Rectal smooth muscle tissue (tissue), 1 donor: ENCODE results near the gene TES.
"Not testable (repeated sequence)": the region's sequence is repeated elsewhere in the genome, so short reads cannot be mapped to it uniquely, and the experiment has no call there.

Experiments used
- H3K27ac ChIP-seq: one replicate; pipeline ENCODE4 v1.7.0; 2013; ENCODE audit warnings: low read depth, low read length, inconsistent platforms
- H3K27me3 ChIP-seq: one replicate; pipeline ENCODE4 v1.7.0; 2013; ENCODE audit warnings: low read length; ENCODE audit not compliant: control insufficient read depth, insufficient read depth
- H3K36me3 ChIP-seq: one replicate; pipeline ENCODE4 v1.7.0; 2013; ENCODE audit warnings: low read length; ENCODE audit not compliant: control insufficient read depth, insufficient read depth
- H3K4me1 ChIP-seq: one replicate; pipeline ENCODE4 v1.7.0; 2013; ENCODE audit warnings: low read length; ENCODE audit not compliant: control insufficient read depth, insufficient read depth
- H3K4me3 ChIP-seq: one replicate; pipeline ENCODE4 v1.7.0; 2013; ENCODE audit warnings: low read length
- H3K9ac ChIP-seq: one replicate; pipeline ENCODE4 v1.7.0; 2013; ENCODE audit warnings: low read length

The TES gene

DNA sequence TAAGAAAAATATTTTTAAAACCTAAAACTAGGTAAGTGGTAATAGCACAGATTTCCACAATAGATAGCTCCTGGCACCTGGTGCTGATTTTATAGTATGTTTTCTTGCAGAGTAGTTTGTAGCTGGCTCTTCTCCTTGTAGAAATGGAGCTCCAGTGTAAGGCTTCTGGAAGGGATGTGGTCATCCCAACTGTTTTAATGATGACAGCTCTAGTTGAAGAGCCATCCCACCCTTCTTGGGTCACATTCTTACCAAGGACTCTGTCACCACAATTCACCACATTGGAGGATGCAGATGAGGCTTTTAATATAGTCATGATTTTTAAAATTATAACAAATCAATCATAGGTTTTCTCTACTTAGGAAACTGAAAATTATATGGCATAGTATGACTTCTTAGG, 31.0 kb downstream of the TES start:
- H3K36me3 ChIP-seq, result no peaks in the 10 kb centered on the region
- H3K4me1 ChIP-seq, result peaks cover 33% of the 10 kb centered on the region
- no peaks in the 10 kb centered on the region for H3K27me3 ChIP-seq
- H3K9ac ChIP-seq, result no peak overlapping the region
- no peak overlapping the region for H3K4me3 ChIP-seq
- H3K27ac ChIP-seq, result peak overlapping the region; percentile 90

GRCh38 chr7:116242178-116242577, 31.8 kb downstream of the TES start:
- no peak overlapping the region for H3K9ac ChIP-seq
- no peaks in the 10 kb centered on the region for H3K27me3 ChIP-seq
- H3K4me3 ChIP-seq, result no peak overlapping the region
- H3K36me3 ChIP-seq, result no peaks in the 10 kb centered on the region
- peaks cover 33% of the 10 kb centered on the region for H3K4me1 ChIP-seq
- peak overlapping the region; percentile 50 for H3K27ac ChIP-seq

DNA sequence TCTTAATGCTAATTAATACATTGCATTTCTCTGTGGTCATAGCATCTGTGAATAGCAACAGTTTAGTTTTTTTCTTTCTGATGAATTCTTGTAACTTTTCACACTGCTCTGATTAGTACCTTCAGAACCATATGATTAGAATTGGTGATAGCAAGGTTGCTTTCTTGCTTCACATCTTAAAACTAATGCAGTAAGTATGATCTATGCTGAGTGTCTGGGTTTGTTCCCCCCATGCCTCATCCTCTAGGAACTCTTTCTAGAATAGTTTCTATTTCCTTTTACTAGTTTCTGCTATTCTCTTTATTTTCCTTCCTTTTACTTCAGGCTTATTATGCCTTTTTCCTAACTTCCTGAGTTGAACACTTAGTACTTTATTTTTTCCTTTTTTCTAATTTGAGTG, 32.4 kb downstream of the TES start:
- Histone ChIP-seq H3K4me1 (peaks cover 27% of the 10 kb centered on the region), H3K27ac (peak overlapping the region; percentile 7), H3K27me3 (no peaks in the 10 kb centered on the region), H3K36me3 (no peaks in the 10 kb centered on the region), H3K4me3 (no peak overlapping the region), H3K9ac (no peak overlapping the region)

GRCh38 chr7:116244803-116245202, 34.5 kb downstream of the TES start:
- H3K4me3 ChIP-seq, H3K36me3 ChIP-seq, H3K27me3 ChIP-seq, H3K9ac ChIP-seq, H3K27ac ChIP-seq: not testable (repeated sequence)
- H3K4me1 ChIP-seq, result peaks cover 13% of the 10 kb centered on the region

GRCh38 chr7:116246357-116246756, 36.0 kb downstream of the TES start:
- H3K27me3 ChIP-seq, result no peaks in the 10 kb centered on the region
- no peak overlapping the region for H3K4me3 ChIP-seq
- peaks cover 4% of the 10 kb centered on the region for H3K36me3 ChIP-seq
- H3K9ac ChIP-seq, result no peak overlapping the region
- peaks cover 10% of the 10 kb centered on the region for H3K4me1 ChIP-seq
- H3K27ac ChIP-seq, result no peak overlapping the region

DNA sequence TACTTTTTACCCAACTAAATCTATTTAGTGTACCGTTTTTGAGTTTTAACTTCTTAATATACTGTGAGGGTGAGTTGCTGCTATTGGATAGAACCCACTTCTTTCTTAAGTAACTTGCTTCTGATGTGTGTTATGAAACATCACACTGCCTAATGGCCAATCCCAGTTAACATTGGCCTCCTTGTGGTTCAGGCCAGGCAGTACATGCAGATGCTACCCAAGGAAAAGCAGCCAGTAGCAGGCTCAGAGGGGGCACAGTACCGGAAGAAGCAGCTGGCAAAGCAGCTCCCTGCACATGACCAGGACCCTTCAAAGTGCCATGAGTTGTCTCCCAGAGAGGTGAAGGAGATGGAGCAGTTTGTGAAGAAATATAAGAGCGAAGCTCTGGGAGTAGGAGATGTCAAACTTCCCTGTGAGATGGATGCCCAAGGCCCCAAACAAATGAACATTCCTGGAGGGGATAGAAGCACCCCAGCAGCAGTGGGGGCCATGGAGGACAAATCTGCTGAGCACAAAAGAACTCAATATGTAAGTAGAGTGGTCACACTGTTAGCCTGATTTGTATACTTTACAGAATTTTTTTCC, 39.7 kb downstream of the TES start:
- peaks cover 7% of the 10 kb centered on the region for H3K36me3 ChIP-seq
- H3K4me1 ChIP-seq, result peaks cover 3% of the 10 kb centered on the region
- no peak overlapping the region for H3K9ac ChIP-seq
- H3K27ac ChIP-seq, result peak overlapping the region; percentile 19
- no peaks in the 10 kb centered on the region for H3K27me3 ChIP-seq
- no peak overlapping the region for H3K4me3 ChIP-seq

DNA sequence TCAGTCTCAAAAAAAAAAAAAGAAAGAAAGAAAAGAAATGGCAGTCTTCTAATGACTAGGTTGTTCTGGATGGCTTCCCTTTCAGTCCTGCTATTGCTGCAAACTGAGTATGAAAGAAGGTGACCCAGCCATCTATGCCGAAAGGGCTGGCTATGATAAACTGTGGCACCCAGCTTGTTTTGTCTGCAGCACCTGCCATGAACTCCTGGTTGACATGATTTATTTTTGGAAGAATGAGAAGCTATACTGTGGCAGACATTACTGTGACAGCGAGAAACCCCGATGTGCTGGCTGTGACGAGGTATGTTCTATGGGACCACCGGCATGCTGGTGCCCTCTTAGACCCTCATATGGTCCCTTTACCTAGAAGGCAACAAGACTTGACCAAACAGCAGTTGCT, 41.3 kb downstream of the TES start:
- Histone ChIP-seq H3K36me3 (peaks cover 9% of the 10 kb centered on the region), H3K4me1 (peaks cover 3% of the 10 kb centered on the region), H3K9ac (no peak overlapping the region), H3K27ac (peak overlapping the region; percentile 24), H3K4me3 (no peak overlapping the region), H3K27me3 (no peaks in the 10 kb centered on the region)

- H3K9ac ChIP-seq, result no peak overlapping the region
- no peak overlapping the region for H3K27ac ChIP-seq
- no peak overlapping the region for H3K4me3 ChIP-seq
- no peaks in the 10 kb centered on the region for H3K27me3 ChIP-seq
- H3K36me3 ChIP-seq, result peaks cover 9% of the 10 kb centered on the region
- H3K4me1 ChIP-seq, result peaks cover 3% of the 10 kb centered on the region
Observed at GRCh38 chr7:116252249-116252648, 41.9 kb downstream of the TES start.

DNA sequence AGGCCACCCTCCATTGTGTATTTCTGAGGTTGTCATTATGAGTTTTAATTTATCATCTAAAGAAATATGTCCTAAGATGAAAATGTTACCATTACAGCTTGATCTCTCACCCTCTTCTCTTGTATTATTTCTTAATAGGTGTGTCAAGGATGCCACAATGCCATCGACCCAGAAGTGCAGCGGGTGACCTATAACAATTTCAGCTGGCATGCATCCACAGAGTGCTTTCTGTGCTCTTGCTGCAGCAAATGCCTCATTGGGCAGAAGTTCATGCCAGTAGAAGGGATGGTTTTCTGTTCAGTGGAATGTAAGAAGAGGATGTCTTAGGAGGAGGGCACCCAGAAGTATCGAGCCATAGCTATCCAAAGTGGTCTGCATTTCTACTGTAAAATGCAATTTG, 46.8 kb downstream of the TES start:
- no peak overlapping the region for H3K9ac ChIP-seq

DNA sequence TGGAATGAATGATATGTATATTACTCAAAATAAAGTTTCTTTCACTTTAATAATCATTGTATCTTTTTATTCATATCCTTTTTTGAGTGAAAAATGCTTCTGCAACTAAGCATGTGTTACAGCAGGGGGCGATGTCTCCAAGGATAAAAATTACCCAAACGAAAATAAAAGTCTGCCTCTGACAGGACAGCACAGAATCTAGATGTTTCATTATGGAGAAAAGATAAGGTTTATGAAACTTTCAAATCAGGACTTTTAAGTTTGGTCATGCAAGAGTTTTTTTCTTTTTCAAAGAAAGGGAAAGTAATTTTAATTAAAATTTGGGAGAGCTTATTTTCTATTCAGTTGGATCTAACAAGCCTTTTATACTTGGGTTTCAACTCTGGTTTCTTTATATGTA, 48.4 kb downstream of the TES start:
- peak overlapping the region; percentile 37 for H3K27ac ChIP-seq
- H3K4me1 ChIP-seq, result peaks cover 4% of the 10 kb centered on the region
- peaks cover 2% of the 10 kb centered on the region for H3K36me3 ChIP-seq
- no peaks in the 10 kb centered on the region for H3K27me3 ChIP-seq
- no peak overlapping the region for H3K9ac ChIP-seq
- no peak overlapping the region for H3K4me3 ChIP-seq

More for the DNA sequence above, 46.8 kb downstream of the TES start:
- no peak overlapping the region for H3K4me3 ChIP-seq
- H3K4me1 ChIP-seq, result peaks cover 4% of the 10 kb centered on the region
- H3K27me3 ChIP-seq, result no peaks in the 10 kb centered on the region
- H3K27ac ChIP-seq, result no peak overlapping the region
- peaks cover 2% of the 10 kb centered on the region for H3K36me3 ChIP-seq

DNA sequence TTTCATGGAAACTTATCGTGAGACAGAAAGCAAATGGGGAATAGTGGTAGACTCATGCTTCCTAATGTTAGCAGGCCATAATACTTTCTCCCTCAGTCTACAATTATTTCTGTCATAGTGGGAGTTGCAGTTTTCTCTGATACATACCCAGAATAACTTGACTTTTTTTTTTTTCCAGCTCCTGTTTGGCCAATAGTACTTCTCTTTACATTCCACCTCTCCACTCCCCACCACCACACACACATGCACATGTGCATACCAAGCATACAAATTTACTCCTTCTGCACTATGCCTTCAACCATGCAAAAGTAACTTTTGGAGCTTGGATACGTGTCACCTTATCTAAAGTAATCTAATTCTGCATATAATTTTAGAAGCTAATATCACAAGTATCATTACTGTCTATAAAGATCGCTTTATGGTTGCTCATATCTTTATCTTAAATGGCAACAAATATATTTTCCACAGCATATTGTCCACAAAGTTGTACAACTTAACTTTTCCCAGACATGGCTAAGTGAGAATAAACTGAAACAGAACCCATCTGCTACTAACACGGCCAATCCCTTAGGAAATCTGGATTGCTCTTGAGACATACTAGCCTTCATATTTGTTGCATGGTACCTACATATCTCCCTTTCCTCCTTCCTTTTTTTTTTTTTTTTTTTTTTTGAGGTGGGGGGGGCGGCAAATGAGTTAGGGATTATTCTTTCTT, 49.0 kb downstream of the TES start:
- Histone ChIP-seq H3K27ac (peak overlapping the region; percentile 26), H3K4me1 (peaks cover 4% of the 10 kb centered on the region), H3K36me3 (peaks cover 2% of the 10 kb centered on the region), H3K4me3 (no peak overlapping the region), H3K27me3 (no peaks in the 10 kb centered on the region), H3K9ac (no peak overlapping the region)

GRCh38 chr7:116259871-116260440, 49.6 kb downstream of the TES start:
- no peak overlapping the region for H3K4me3 ChIP-seq
- no peaks in the 10 kb centered on the region for H3K27me3 ChIP-seq
- no peak overlapping the region for H3K27ac ChIP-seq
- peaks cover 4% of the 10 kb centered on the region for H3K4me1 ChIP-seq
- H3K36me3 ChIP-seq, result peaks cover 2% of the 10 kb centered on the region
- H3K9ac ChIP-seq, result no peak overlapping the region

GRCh38 chr7:116261904-116262303, 51.6 kb downstream of the TES start:
- peaks cover 4% of the 10 kb centered on the region for H3K4me1 ChIP-seq
- no peaks in the 10 kb centered on the region for H3K36me3 ChIP-seq
- no peaks in the 10 kb centered on the region for H3K27me3 ChIP-seq
- H3K4me3 ChIP-seq, result no peak overlapping the region
- H3K27ac ChIP-seq, result no peak overlapping the region
- H3K9ac ChIP-seq, result no peak overlapping the region
